Common myeloid progenitor, CD34-positive (primary cell): ENCODE results near the gene ARHGEF7.

Experiments
- CTCF ChIA-PET: fragments of 350-600 bp; sonication (Branson Sonifier 250); formaldehyde crosslinking; loops from one replicate; lab custom pipeline; 2021; ENCODE audit warnings: antibody characterized with exemption; lab: Charles Lee
- POLR2A ChIA-PET: fragments of 350-600 bp; sonication (Branson Sonifier 250); formaldehyde crosslinking; loops from one replicate; lab custom pipeline; 2021; ENCODE audit warnings: antibody characterized with exemption; lab: Charles Lee
- DNase-seq, 3 donors: peaks; one replicate each; pipeline versions ENCODE4 v3.0.0 to v3.0.0-alpha.2; 2013
- H3K27ac ChIP-seq, 2 experiments: 1 replicate in 1 of 2; 2 replicates in 1 of 2; pipeline ENCODE4 v1.7.0; 2013; ENCODE audit warnings: inconsistent platforms in 2 of 2, low read length in 2 of 2, mild to moderate bottlenecking in 2 of 2, low read depth in 1 of 2, moderate library complexity in 1 of 2; ENCODE audit not compliant: severe bottlenecking in 2 of 2, insufficient read depth in 1 of 2, poor library complexity in 1 of 2
- H3K27me3 ChIP-seq, 5 experiments: replicated peaks in 2 of 5; 1 replicate in 3 of 5; 2 replicates in 2 of 5; pipeline versions ENCODE4 v1.6.1 to v1.7.0; 2013; ENCODE audit warnings: low read length in 4 of 5, mild to moderate bottlenecking in 2 of 5, moderate library complexity in 2 of 5, inconsistent platforms in 1 of 5; ENCODE audit not compliant: insufficient read depth in 5 of 5, control insufficient read depth in 4 of 5
- H3K36me3 ChIP-seq, 4 experiments: 1 replicate in 2 of 4; 2 replicates in 2 of 4; pipeline versions ENCODE4 v1.6.1 to v1.7.0; 2013; ENCODE audit warnings: low read length in 3 of 4, control low read depth in 1 of 4, mild to moderate bottlenecking in 1 of 4; ENCODE audit not compliant: control insufficient read depth in 4 of 4, insufficient read depth in 4 of 4
- H3K4me1 ChIP-seq, 4 experiments: 1 replicate in 3 of 4; 2 replicates in 1 of 4; pipeline versions ENCODE4 v1.6.1 to v1.7.1; 2013; ENCODE audit warnings: low read length in 3 of 4, mild to moderate bottlenecking in 3 of 4, control low read depth in 1 of 4, inconsistent platforms in 1 of 4, moderate library complexity in 1 of 4; ENCODE audit not compliant: control insufficient read depth in 4 of 4, insufficient read depth in 4 of 4; ENCODE audit errors: control extremely low read depth in 1 of 4
- H3K4me3 ChIP-seq, 7 experiments: 1 replicate in 4 of 7; 2 replicates in 3 of 7; pipeline versions ENCODE4 v1.5.1 to v1.7.0; 2013; ENCODE audit warnings: mild to moderate bottlenecking in 7 of 7, low read length in 6 of 7, moderate library complexity in 6 of 7, inconsistent platforms in 2 of 7, low read depth in 2 of 7, control low read depth in 1 of 7; ENCODE audit not compliant: insufficient read depth in 4 of 7, control insufficient read depth in 1 of 7; ENCODE audit errors: extremely low read depth in 1 of 7
- H3K9me3 ChIP-seq, 5 experiments: 1 replicate in 4 of 5; 2 replicates in 1 of 5; pipeline versions ENCODE4 v1.6.1 to v1.7.1; 2013; ENCODE audit warnings: low read length in 4 of 5, mild to moderate bottlenecking in 2 of 5, inconsistent platforms in 1 of 5, low read depth in 1 of 5, moderate library complexity in 1 of 5; ENCODE audit not compliant: control insufficient read depth in 4 of 5, insufficient read depth in 2 of 5; ENCODE audit errors: control extremely low read depth in 1 of 5
- WGBS: methylation state at CpG from one replicate; pipeline ENCODE4 v1.1.5; 2013; ENCODE audit not compliant: insufficient coverage; 5-methylcytosine and 5-hydroxymethylcytosine counted together

ARHGEF7 gene

DNA sequence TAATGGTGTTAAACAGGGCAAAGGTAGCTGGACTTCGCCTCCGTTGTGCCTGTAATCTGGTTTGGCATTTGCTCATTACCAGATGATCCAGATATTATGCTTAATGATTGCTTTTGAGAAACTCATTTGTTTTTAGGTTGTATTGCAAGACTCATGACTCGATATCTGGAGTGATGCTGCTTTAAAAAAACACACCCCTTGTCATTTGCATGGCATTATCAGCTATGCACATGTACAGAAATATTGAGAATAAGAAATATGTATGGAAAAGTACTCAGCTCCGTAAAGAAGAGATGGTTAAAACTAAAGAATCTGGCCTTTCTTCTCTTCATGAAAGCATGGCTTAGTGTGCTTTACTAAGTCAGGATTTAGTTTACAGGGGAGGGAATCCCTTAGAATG, 95.0 kb downstream of the ARHGEF7 start:
- Histone ChIP-seq H3K36me3 (peaks cover 0 to 28% (median 6%) of the 10 kb centered on the region in 4 experiments), H3K27ac (no peak overlapping the region), H3K27me3 (no peaks in the 10 kb centered on the region), H3K4me1 (peaks cover 0 to 10% (median 2%) of the 10 kb centered on the region in 4 experiments), H3K4me3 (no peak overlapping the region), H3K9me3 (no peaks in the 10 kb centered on the region)
- ChIA-PET POLR2A (no interaction called here), CTCF (interaction anchor here (1.5 kb wide), 1 partner anchor 142 kb away, joined by 6 read pairs; no protein-coding TSS in a partner anchor)
- WGBS, result 95% methylated on average over 4 of the region's 4 CpGs
- no peak for DNase-seq

DNA sequence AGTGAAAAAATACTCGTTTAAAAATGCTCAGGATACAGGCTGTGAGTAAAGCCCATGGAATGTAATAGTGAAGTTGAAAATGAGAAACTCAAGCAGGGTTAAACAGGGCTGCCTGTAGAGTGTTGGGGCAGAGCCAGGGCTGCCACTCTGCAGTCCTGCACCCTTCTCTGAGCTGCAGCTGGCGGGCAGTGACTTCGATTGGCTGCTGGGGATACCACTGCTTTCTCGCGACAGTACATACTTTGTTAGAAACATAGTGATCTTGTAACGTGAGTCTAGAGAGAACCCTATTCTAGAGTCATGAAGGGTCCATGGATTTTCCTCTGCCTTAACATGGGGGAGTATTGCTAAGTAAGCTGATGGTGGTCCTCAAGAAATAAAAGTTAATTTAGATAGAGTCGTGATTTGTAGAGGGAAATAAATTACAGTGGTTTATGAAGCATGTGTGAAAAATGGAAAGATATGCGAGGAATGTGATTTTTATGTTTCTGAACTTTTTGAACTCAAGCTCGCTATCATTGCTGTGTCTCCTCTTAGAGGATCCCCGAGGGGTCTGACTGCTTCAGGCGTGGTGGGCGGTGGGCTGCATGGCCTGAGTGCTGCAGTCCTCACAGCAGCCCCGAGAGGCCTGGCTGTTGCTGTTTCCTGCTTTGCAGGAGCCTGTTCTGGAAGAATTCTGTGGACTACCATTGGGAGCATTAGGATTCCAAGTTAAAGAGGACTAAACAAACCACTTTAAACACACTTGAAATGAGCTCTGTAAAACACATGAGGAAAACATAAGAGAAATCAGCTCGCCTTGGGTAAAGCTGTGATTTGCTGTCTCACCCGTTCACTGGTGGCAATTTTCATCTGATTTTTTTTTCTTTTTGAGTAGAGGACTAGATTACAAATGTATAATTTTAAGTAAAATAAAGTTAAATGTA, 95.7 kb downstream of the ARHGEF7 start:
- H3K9me3 ChIP-seq, result no peaks in the 10 kb centered on the region
- CTCF ChIA-PET, result interaction anchor here (1.0 to 1.5 kb wide), 3 partner anchors 19 to 143 kb away, joined by 3 to 6 read pairs (median 3); no protein-coding TSS in a partner anchor
- H3K27me3 ChIP-seq, result no peaks in the 10 kb centered on the region
- POLR2A ChIA-PET, result no interaction called here
- no peak for DNase-seq
- H3K4me1 ChIP-seq, result peaks cover 0 to 10% (median 2%) of the 10 kb centered on the region in 4 experiments
- 96% methylated on average over 15 of the region's 15 CpGs for WGBS
- H3K36me3 ChIP-seq, result peaks cover 0 to 23% (median 4%) of the 10 kb centered on the region in 4 experiments
- H3K4me3 ChIP-seq, result no peak overlapping the region
- no peak overlapping the region for H3K27ac ChIP-seq

DNA sequence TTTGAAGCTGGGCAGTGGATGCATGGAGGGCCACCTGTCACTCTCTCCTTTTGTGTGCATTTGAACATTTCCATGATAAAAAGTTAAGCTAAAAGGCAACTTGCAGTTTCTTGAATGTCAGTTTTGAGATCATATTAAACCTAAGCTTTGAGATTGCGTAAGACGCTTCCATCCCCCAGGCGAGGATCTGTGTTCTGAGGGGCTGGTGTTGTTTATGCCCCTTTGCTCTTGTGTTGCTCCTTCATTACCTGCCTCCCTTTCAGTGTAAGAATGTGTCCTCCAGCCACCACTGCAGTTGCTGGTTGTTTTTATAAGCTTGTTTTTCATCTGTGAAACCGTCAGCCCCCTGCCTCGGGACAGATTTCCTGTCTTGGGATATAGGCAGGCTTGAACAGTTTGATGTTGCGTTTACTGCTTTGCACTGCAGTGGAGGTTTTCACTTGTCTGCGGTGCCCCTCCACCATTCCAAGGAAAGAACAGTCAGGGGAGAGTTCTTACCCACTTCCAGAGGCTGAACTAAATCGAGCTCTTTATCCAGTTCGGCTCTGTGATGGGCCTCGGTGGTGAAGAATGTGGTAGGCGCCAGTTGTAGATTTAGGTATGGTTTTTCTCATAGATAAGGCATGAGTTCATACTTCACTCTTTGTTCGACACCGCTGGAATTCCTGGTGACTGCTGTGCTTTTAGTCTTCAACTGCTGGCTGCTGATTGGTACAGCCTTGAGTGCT, 96.8 kb downstream of the ARHGEF7 start:
- Histone ChIP-seq H3K4me3 (no peak overlapping the region), H3K27ac (no peak overlapping the region), H3K4me1 (peaks cover 0 to 15% (median 2%) of the 10 kb centered on the region in 4 experiments), H3K9me3 (no peaks in the 10 kb centered on the region), H3K36me3 (peaks cover 0 to 19% (median 2%) of the 10 kb centered on the region in 4 experiments), H3K27me3 (no peaks in the 10 kb centered on the region)
- POLR2A ChIA-PET, result no interaction called here
- CTCF ChIA-PET, result interaction anchor here (1.0 to 1.5 kb wide), 3 partner anchors 18 to 144 kb away, joined by 3 to 6 read pairs (median 3); no protein-coding TSS in a partner anchor
- WGBS, result 95% methylated on average over 9 of the region's 13 CpGs
- DNase-seq, result no peak

DNA sequence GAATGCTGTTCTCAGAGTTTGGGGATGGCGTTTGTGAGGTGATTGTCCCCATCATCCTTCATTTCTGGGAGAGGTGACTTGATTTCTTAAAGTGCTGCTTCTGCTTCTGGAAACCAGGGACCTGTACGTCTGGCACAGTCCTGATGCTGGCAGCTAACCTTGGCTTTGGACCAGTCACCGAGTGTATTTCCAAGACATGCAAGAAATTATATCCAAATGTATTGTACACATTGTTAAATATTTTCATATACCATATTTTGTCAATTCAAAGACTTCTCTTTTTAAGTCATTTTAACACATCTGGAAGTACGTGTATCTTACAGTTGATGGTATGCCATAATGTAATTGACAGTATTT, 97.4 kb downstream of the ARHGEF7 start:
- Histone ChIP-seq H3K27ac (no peak overlapping the region), H3K36me3 (peaks cover 0 to 20% (median 2%) of the 10 kb centered on the region in 4 experiments), H3K4me3 (no peak overlapping the region), H3K4me1 (peaks cover 0 to 15% (median 2%) of the 10 kb centered on the region in 4 experiments), H3K9me3 (no peaks in the 10 kb centered on the region), H3K27me3 (no peaks in the 10 kb centered on the region)
- ChIA-PET CTCF (interaction anchor here (2.4 kb wide), 1 partner anchor 144 kb away, joined by 12 read pairs; no protein-coding TSS in a partner anchor), POLR2A (no interaction called here)
- WGBS, result 100% methylated on average over 1 of the region's 4 CpGs
- no peak for DNase-seq

DNA sequence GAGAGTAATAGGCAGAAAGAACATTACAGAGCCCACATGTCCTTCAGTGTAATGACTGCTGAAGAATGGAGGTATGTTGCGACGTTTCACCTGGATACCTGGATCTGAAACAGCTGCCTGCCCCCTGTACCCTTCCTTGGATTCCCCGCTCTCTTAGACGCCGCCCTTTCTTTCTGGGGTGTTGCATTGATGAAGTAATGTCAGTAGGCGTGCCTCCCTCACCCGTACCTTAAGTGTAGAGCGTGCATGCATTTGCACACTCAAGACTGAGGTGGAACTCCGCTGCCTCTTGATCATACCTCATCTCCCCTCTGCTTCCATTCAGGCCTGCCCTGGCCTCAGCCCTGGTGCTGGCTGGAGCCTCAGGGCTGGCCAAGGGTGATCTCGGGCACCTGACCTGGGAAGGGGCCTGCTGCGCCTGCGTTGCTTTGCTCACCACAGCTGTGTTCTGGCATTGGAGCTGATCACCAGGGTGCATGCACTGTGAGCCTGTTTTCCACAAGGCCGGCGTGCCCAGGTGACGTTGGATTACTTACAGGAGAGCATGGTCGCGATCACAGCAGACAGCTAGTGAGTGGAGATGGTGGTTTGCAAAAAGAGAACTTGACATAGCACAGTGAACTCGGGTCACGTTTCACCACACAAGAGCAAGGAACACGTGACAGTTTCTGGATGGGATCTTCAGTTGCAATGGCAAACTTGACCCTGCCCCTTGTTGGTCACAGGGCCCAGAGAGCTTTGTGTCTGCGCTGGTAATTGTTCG, 99.0 kb downstream of the ARHGEF7 start:
- Histone ChIP-seq H3K4me3 (no peak overlapping the region), H3K36me3 (peaks cover 3 to 22% (median 6%) of the 10 kb centered on the region in 4 experiments), H3K4me1 (peaks cover 0 to 15% (median 2%) of the 10 kb centered on the region in 4 experiments), H3K9me3 (no peaks in the 10 kb centered on the region), H3K27me3 (no peaks in the 10 kb centered on the region), H3K27ac (no peak overlapping the region)
- DNase-seq, result peak in 1 of 3 donors; percentile 28
- POLR2A ChIA-PET, result no interaction called here
- CTCF ChIA-PET, result interaction anchor here (0.6 to 3.3 kb wide), 7 partner anchors 11 to 684 kb away, joined by 3 to 12 read pairs (median 3); no protein-coding TSS in a partner anchor
- WGBS, result 79% methylated on average over 19 of the region's 22 CpGs

DNA sequence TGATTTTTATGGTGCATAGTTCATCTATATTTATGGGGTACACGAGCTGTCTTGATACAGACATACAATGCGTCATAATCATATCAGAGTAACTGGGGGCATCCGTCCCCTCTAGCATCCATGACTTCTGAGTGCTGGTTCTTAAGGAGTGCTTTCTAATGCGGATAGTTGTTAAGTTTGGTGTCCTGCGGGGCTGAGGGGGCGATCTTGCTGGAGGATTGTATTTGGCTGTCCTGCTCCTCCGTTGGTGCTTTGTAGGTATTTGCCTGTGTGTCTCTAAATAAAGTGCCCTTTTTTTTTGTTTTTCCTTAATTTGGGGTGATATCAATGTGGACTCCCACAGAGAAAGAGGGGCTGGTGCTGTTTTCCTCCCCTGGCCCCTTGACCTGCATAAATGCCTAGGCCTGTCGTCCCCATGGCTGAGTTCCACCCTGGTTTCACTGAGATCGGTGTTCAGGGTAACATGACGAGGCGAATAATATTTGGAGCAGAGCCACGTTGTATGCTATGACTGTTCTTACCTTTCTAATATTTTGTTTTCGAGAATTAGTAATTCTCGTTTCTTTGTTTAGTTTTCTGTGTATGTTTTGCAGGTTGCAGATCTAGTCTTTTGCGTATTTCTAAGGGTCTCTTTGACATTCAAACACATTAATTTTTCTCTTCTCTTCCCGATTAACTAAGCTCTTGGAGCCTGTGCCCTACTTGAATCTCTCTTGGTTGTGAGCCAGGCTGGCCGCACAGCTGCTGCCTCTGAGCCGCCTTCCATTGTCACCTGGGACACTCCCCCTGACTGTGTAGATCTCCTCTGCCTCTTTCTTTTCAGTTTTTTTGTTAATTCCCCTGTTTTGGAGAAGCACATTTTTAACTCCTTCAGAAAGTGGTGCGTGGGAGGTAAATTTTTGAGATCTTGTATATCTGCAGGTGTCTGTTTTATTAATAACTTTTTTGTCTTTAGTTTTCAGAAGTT, 100.3 kb downstream of the ARHGEF7 start:
- Histone ChIP-seq H3K4me3 (no peak overlapping the region), H3K36me3 (peaks cover 2 to 25% (median 10%) of the 10 kb centered on the region in 4 experiments), H3K4me1 (peaks cover 0 to 15% (median 2%) of the 10 kb centered on the region in 4 experiments), H3K27me3 (no peaks in the 10 kb centered on the region), H3K9me3 (no peaks in the 10 kb centered on the region), H3K27ac (no peak overlapping the region)
- ChIA-PET CTCF (interaction anchor here (0.6 to 3.3 kb wide), 14 partner anchors 8 to 685 kb away, joined by 3 to 20 read pairs (median 4); no protein-coding TSS in a partner anchor), POLR2A (no interaction called here)
- no peak for DNase-seq
- WGBS, result 95% methylated on average over 15 of the region's 19 CpGs
